ENCODE results near the gene FCRLB. TPM values are rescaled to one million over a fixed set of nuclear protein-coding genes. Genes with fewer than 3 reads are reported as not detected.

The FCRLB gene
- total and polyA plus RNA-seq, 2 of the 13 experiments (the other 11 are each of a cell fraction or from before 2014, with no cell fraction given): 0.08 to 0.11 TPM

GRCh38 chr1:161749509-161750407 lies 28.4 kb downstream of the FCRLB start, which contains the start of gene DUSP12 (continued):
- TF ChIP-seq, protein P1, sequence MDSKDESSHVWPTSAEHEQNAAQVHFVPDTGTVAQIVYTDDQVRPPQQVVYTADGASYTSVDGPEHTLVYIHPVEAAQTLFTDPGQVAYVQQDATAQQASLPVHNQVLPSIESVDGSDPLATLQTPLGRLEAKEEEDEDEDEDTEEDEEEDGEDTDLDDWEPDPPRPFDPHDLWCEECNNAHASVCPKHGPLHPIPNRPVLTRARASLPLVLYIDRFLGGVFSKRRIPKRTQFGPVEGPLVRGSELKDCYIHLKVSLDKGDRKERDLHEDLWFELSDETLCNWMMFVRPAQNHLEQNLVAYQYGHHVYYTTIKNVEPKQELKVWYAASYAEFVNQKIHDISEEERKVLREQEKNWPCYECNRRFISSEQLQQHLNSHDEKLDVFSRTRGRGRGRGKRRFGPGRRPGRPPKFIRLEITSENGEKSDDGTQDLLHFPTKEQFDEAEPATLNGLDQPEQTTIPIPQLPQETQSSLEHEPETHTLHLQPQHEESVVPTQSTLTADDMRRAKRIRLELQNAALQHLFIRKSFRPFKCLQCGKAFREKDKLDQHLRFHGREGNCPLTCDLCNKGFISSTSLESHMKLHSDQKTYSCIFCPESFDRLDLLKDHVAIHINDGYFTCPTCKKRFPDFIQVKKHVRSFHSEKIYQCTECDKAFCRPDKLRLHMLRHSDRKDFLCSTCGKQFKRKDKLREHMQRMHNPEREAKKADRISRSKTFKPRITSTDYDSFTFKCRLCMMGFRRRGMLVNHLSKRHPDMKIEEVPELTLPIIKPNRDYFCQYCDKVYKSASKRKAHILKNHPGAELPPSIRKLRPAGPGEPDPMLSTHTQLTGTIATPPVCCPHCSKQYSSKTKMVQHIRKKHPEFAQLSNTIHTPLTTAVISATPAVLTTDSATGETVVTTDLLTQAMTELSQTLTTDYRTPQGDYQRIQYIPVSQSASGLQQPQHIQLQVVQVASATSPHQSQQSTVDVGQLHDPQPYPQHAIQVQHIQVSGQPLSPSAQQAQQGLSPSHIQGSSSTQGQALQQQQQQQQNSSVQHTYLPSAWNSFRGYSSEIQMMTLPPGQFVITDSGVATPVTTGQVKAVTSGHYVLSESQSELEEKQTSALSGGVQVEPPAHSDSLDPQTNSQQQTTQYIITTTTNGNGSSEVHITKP (CRISPR knock-in tag; IDR thresholded peaks at IDR 0.05; ENCODE audit: low read depth): 0 out of 2 replicates have a peak, but pooled peaks have one; percentile 41
- TF ChIP-seq ARID3A (IDR thresholded peaks at IDR 0.05; ENCODE audit: low read depth, low read length) (no peak), SP2 (CRISPR knock-in tag; IDR thresholded peaks at IDR 0.05) (0 out of 2 replicates have a peak, but pooled peaks have one; percentile 35), NONO (IDR thresholded peaks at IDR 0.05) (no peak), NONO (CRISPR knock-in tag; conservative IDR thresholded peaks at IDR 0.05) (peak; percentile 67), POGZ (CRISPR knock-in tag; IDR thresholded peaks at IDR 0.05) (peak; percentile 92), ZNF589 (CRISPR knock-in tag; conservative IDR thresholded peaks at IDR 0.05) (no peak), KLF16 (CRISPR knock-in tag; IDR thresholded peaks at IDR 0.05) (peak in 1 of 2 experiments; percentile 58; a peak in 1 of 4 replicates), ZSCAN12 (CRISPR knock-in tag; IDR thresholded peaks at IDR 0.05) (no peak), PPARG (CRISPR knock-in tag; conservative IDR thresholded peaks at IDR 0.05) (peak; percentile 38; the same call in 1 of the 2 replicates), ZNF282 (IDR thresholded peaks at IDR 0.05; ENCODE audit: partially characterized antibody) (no peak), ZNF18 (CRISPR knock-in tag; IDR thresholded peaks at IDR 0.05; ENCODE audit: insufficient replicate concordance) (peak; percentile 3), SP1 (IDR thresholded peaks at IDR 0.05) (no peak), SP1 (CRISPR knock-in tag; IDR thresholded peaks at IDR 0.05) (peak; percentile 59; the same call in 1 of the 2 replicates), KLF12 (CRISPR knock-in tag; IDR thresholded peaks at IDR 0.05; ENCODE audit: borderline replicate concordance) (no peak; the same call in 1 of the 2 replicates)
- TF ChIP-seq, protein P2, sequence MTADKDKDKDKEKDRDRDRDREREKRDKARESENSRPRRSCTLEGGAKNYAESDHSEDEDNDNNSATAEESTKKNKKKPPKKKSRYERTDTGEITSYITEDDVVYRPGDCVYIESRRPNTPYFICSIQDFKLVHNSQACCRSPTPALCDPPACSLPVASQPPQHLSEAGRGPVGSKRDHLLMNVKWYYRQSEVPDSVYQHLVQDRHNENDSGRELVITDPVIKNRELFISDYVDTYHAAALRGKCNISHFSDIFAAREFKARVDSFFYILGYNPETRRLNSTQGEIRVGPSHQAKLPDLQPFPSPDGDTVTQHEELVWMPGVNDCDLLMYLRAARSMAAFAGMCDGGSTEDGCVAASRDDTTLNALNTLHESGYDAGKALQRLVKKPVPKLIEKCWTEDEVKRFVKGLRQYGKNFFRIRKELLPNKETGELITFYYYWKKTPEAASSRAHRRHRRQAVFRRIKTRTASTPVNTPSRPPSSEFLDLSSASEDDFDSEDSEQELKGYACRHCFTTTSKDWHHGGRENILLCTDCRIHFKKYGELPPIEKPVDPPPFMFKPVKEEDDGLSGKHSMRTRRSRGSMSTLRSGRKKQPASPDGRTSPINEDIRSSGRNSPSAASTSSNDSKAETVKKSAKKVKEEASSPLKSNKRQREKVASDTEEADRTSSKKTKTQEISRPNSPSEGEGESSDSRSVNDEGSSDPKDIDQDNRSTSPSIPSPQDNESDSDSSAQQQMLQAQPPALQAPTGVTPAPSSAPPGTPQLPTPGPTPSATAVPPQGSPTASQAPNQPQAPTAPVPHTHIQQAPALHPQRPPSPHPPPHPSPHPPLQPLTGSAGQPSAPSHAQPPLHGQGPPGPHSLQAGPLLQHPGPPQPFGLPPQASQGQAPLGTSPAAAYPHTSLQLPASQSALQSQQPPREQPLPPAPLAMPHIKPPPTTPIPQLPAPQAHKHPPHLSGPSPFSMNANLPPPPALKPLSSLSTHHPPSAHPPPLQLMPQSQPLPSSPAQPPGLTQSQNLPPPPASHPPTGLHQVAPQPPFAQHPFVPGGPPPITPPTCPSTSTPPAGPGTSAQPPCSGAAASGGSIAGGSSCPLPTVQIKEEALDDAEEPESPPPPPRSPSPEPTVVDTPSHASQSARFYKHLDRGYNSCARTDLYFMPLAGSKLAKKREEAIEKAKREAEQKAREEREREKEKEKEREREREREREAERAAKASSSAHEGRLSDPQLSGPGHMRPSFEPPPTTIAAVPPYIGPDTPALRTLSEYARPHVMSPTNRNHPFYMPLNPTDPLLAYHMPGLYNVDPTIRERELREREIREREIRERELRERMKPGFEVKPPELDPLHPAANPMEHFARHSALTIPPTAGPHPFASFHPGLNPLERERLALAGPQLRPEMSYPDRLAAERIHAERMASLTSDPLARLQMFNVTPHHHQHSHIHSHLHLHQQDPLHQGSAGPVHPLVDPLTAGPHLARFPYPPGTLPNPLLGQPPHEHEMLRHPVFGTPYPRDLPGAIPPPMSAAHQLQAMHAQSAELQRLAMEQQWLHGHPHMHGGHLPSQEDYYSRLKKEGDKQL (CRISPR knock-in tag; IDR thresholded peaks at IDR 0.05; ENCODE audit: low read depth): 0 out of 2 replicates have a peak, but pooled peaks have one; percentile 21

Measured in HepG2 (cell line).